ENCODE results near the gene SIT1. TPM values are rescaled to one million over a fixed set of nuclear protein-coding genes. Genes with fewer than 3 reads are reported as not detected.
A peak's percentile ranks its signal among the peaks of the same experiment; 100 is the strongest.

The SIT1 gene
- total and polyA plus RNA-seq, 10 donors, result 24.2 to 82.7 (median 41.1) TPM

GRCh38 chr9:35658968-35659220, 8.2 kb upstream of the SIT1 start:
- intact Hi-C loops (cut with DNase I; ENCODE audit: low total_unique reads), result loop anchor here (5.0 kb wide), 1 partner anchor 73 kb away; the partner anchor contains the start of genes CREB3 and TLN1
- 0 to 2% (median 0%) methylated on average over 2 of the region's 2 CpGs for WGBS, 5 donors
- DNase-seq, result no peak
- H3K9me3 ChIP-seq, result no peaks in the 10 kb centered on the region
- H3K27me3 ChIP-seq (replicated peaks in 1 of 7), result no peaks in the 10 kb centered on the region
- peaks cover 0 to 32% (median 13%) of the 10 kb centered on the region in 6 donors for H3K36me3 ChIP-seq
- TF ChIP-seq POLR2A (IDR thresholded peaks at IDR 0.05) (no peak), CTCF (IDR thresholded peaks at IDR 0.05 in 8 of 11, conservative IDR thresholded peaks at IDR 0.05 in 3 of 11) (no peak), POLR2AphosphoS5 (IDR thresholded peaks at IDR 0.05) (no peak)
- peak overlapping the region; percentile 78 to 93 (median 87) for H3K4me3 ChIP-seq
- H3K4me1 ChIP-seq, result peaks cover 38 to 89% (median 60%) of the 10 kb centered on the region in 6 donors
- H3K27ac ChIP-seq, result peak overlapping the region; percentile 91 to 98 (median 97)

- TF ChIP-seq POLR2A (IDR thresholded peaks at IDR 0.05), result peak; percentile 34 to 86 (median 78)
- TF ChIP-seq CTCF (IDR thresholded peaks at IDR 0.05 in 8 of 11, conservative IDR thresholded peaks at IDR 0.05 in 3 of 11), result peak; percentile 55 to 85 (median 75)
- TF ChIP-seq POLR2AphosphoS5 (IDR thresholded peaks at IDR 0.05), result peak; percentile 84 to 88 (median 85)
- intact Hi-C loops (cut with DNase I; ENCODE audit: low total_unique reads), result loop anchor here (5.0 kb wide), 1 partner anchor 74 kb away; the partner anchor contains the start of genes CREB3 and TLN1
- peak within 1 kb of the TSS; percentile 91 to 98 (median 97) for H3K27ac ChIP-seq
- H3K4me3 ChIP-seq, result peak within 1 kb of the TSS; percentile 78 to 93 (median 87)
- H3K9me3 ChIP-seq, result no peaks in the 10 kb centered on the region
- 0 to 1% (median 1%) methylated on average over 10 to 67 of the region's 67 CpGs for WGBS, 5 donors
- H3K27me3 ChIP-seq (replicated peaks in 1 of 7), result no peaks in the 10 kb centered on the region
- peak; percentile 97 for DNase-seq
- H3K4me1 ChIP-seq, result peaks cover 38 to 84% (median 58%) of the 10 kb centered on the region in 6 donors
- peaks cover 0 to 32% (median 13%) of the 10 kb centered on the region in 6 donors for H3K36me3 ChIP-seq
Measured at GRCh38 chr9:35658137-35658967, 7.6 kb upstream of the SIT1 start, which contains the start of gene CCDC107. TSS of gene CCDC107 (plus strand) at chr9:35658292. CDS start at chr9:35658380, 88 bp downstream.

- Histone ChIP-seq H3K4me1 (peaks cover 37 to 83% (median 56%) of the 10 kb centered on the region in 6 donors), H3K27me3 (replicated peaks in 1 of 7) (no peaks in the 10 kb centered on the region), H3K36me3 (peaks cover 0 to 31% (median 13%) of the 10 kb centered on the region in 6 donors), H3K27ac (peak within 1 kb of the TSS; percentile 91 to 98 (median 97)), H3K9me3 (no peaks in the 10 kb centered on the region), H3K4me3 (peak within 1 kb of the TSS; percentile 78 to 93 (median 87))
- WGBS, 5 donors, result 0 to 2% (median 1%) methylated on average over 38 to 42 of the region's 42 CpGs
- peak; percentile 96 for DNase-seq
- intact Hi-C loops (cut with DNase I; ENCODE audit: low total_unique reads), result loop anchor here (5.0 kb wide), 1 partner anchor 75 kb away; the partner anchor contains the start of genes CREB3 and TLN1
- TF ChIP-seq POLR2AphosphoS5 (IDR thresholded peaks at IDR 0.05), result peak; percentile 87 to 91 (median 88)
- peak in 6 of 11 experiments; percentile 30 to 52 (median 36) for TF ChIP-seq CTCF (IDR thresholded peaks at IDR 0.05 in 8 of 11, conservative IDR thresholded peaks at IDR 0.05 in 3 of 11)
- TF ChIP-seq POLR2A (IDR thresholded peaks at IDR 0.05), result peak in 1 of 3 donors; percentile 71
Measured at GRCh38 chr9:35657546-35658136, 6.9 kb upstream of the SIT1 start, which contains the start of gene RMRP. TSS of gene RMRP (minus strand) at chr9:35658019.

Data from spleen (tissue), 11 donors.